Measurements from ENCODE around the gene GABARAPL1.
A peak's percentile ranks its signal among the peaks of the same experiment; 100 is the strongest.
"Not testable (repeated sequence)": the region's sequence is repeated elsewhere in the genome, so short reads cannot be mapped to it uniquely, and the experiment has no call there.

Gene GABARAPL1

GRCh38 chr12:10186299-10186698 is 26.4 kb upstream of the GABARAPL1 start:
- DNase-seq (ENCODE audit: low read depth in 1 of 2, low spot score in 1 of 2): peak; percentile 31 to 87
- peak overlapping the region; percentile 16 for H3K4me3 ChIP-seq (replicated peaks; ENCODE audit: insufficient read depth, low read length)
- peak overlapping the region; percentile 80 for H3K27ac ChIP-seq (replicated peaks)
- TF ChIP-seq CTCF (IDR thresholded peaks at IDR 0.05; ENCODE audit: insufficient read depth, low read length): no peak
- no peak for TF ChIP-seq GABPA (IDR thresholded peaks at IDR 0.05; ENCODE audit: low read depth)
- peak; percentile 83 for TF ChIP-seq POLR2AphosphoS5 (IDR thresholded peaks at IDR 0.05; ENCODE audit: low read depth)
- peak; percentile 44 for TF ChIP-seq REST (IDR thresholded peaks at IDR 0.05; ENCODE audit: insufficient replicate concordance, low read depth)
- peak; percentile 54; the same call in 1 of the 2 replicates for TF ChIP-seq SPI1 (IDR thresholded peaks at IDR 0.05; ENCODE audit: borderline replicate concordance, low read depth)
- no peaks in the 10 kb centered on the region for H3K27me3 ChIP-seq (ENCODE audit: insufficient read depth, poor library complexity, severe bottlenecking)

GRCh38 chr12:10186958-10187357 is 25.7 kb upstream of the GABARAPL1 start:
- H3K27me3 ChIP-seq (ENCODE audit: insufficient read depth, poor library complexity, severe bottlenecking); H3K4me3 ChIP-seq (replicated peaks; ENCODE audit: insufficient read depth, low read length): not testable (repeated sequence)
- peak overlapping the region; percentile 80 for H3K27ac ChIP-seq (replicated peaks)
- DNase-seq (ENCODE audit: low read depth in 1 of 2, low spot score in 1 of 2): peak; percentile 47 to 89

GRCh38 chr12:10189653-10190052 is 23.0 kb upstream of the GABARAPL1 start:
- H3K4me3 ChIP-seq (replicated peaks; ENCODE audit: insufficient read depth, low read length): no peak overlapping the region
- peak in 1 of 2 experiments; percentile 14 for DNase-seq (ENCODE audit: low read depth in 1 of 2, low spot score in 1 of 2)
- H3K27ac ChIP-seq (replicated peaks): no peak overlapping the region
- H3K27me3 ChIP-seq (ENCODE audit: insufficient read depth, poor library complexity, severe bottlenecking): peaks cover 3% of the 10 kb centered on the region
- TF ChIP-seq SPI1 (IDR thresholded peaks at IDR 0.05; ENCODE audit: borderline replicate concordance, low read depth): no peak
- TF ChIP-seq REST (IDR thresholded peaks at IDR 0.05; ENCODE audit: insufficient replicate concordance, low read depth): no peak
- TF ChIP-seq POLR2AphosphoS5 (IDR thresholded peaks at IDR 0.05; ENCODE audit: low read depth): no peak
- no peak for TF ChIP-seq CTCF (IDR thresholded peaks at IDR 0.05; ENCODE audit: insufficient read depth, low read length)
- TF ChIP-seq GABPA (IDR thresholded peaks at IDR 0.05; ENCODE audit: low read depth): no peak

GRCh38 chr12:10190558-10191388 is 21.9 kb upstream of the GABARAPL1 start:
- peak; percentile 37 to 76 for DNase-seq (ENCODE audit: low read depth in 1 of 2, low spot score in 1 of 2)
- peaks cover 3% of the 10 kb centered on the region for H3K27me3 ChIP-seq (ENCODE audit: insufficient read depth, poor library complexity, severe bottlenecking)
- H3K27ac ChIP-seq (replicated peaks): no peak overlapping the region
- TF ChIP-seq REST (IDR thresholded peaks at IDR 0.05; ENCODE audit: insufficient replicate concordance, low read depth) (no peak), SPI1 (IDR thresholded peaks at IDR 0.05; ENCODE audit: borderline replicate concordance, low read depth) (no peak), POLR2AphosphoS5 (IDR thresholded peaks at IDR 0.05; ENCODE audit: low read depth) (no peak), CTCF (IDR thresholded peaks at IDR 0.05; ENCODE audit: insufficient read depth, low read length) (peak; percentile 86), GABPA (IDR thresholded peaks at IDR 0.05; ENCODE audit: low read depth) (no peak)
- no peak overlapping the region for H3K4me3 ChIP-seq (replicated peaks; ENCODE audit: insufficient read depth, low read length)

All from HL-60 (cell line).